ENCODE data around the gene SHKBP1. TPM values are rescaled to one million over a fixed set of nuclear protein-coding genes. Genes with fewer than 3 reads are reported as not detected.

Gene SHKBP1
- total and polyA plus RNA-seq, 9 of the 15 experiments (the other 6 are each of a cell fraction or from before 2014, with no cell fraction given): 1.2 to 58.1 (median 22.3) TPM

GRCh38 chr19:40567040-40567749 is 9.5 kb upstream of the SHKBP1 start:
- Histone ChIP-seq H3K27ac (ENCODE audit: extremely low read depth, low read depth, low read length) (no peak overlapping the region), H3K4me2 (ENCODE audit: insufficient read depth, low read length) (no peak overlapping the region), H4K20me1 (replicated peaks; ENCODE audit: control insufficient read depth, insufficient read depth, low read length) (no peaks in the 10 kb centered on the region), H3K9ac (ENCODE audit: insufficient read depth in 1 of 2, low read depth in 2 of 2, low read length in 2 of 2) (0 out of 4 replicates have a peak overlapping the region, but pooled peaks of 1 of the 2 experiments have one; percentile 55), H3K27me3 (ENCODE audit: control insufficient read depth in 2 of 2, insufficient read depth in 2 of 2, low read length in 2 of 2) (peaks cover 8 to 23% of the 10 kb centered on the region in 2 experiments; a peak in 4 of 5 replicates), H3K36me3 (ENCODE audit: control insufficient read depth, insufficient read depth, low read length) (no peaks in the 10 kb centered on the region), H3K79me2 (ENCODE audit: control insufficient read depth, insufficient read depth, low read length) (no peaks in the 10 kb centered on the region), H2AFZ (ENCODE audit: low read depth, low read length) (peak overlapping the region; percentile 21; the same call in 1 of the 2 replicates), H3K4me1 (replicated peaks in 1 of 2; ENCODE audit: control insufficient read depth in 2 of 2, insufficient read depth in 2 of 2, low read length in 2 of 2) (peaks cover 4 to 31% of the 10 kb centered on the region in 2 experiments), H3K4me3 (no peak overlapping the region; the same call in 1 of the 2 replicates), H3K9me1 (ENCODE audit: control insufficient read depth, insufficient read depth, low read length) (no peaks in the 10 kb centered on the region), H3K9me3 (replicated peaks; ENCODE audit: control insufficient read depth, insufficient read depth, low read depth, low read length) (no peaks in the 10 kb centered on the region)
- 21% methylated on average over 19 of the region's 20 CpGs for WGBS (ENCODE audit: insufficient coverage, low coverage, missing lambda C conversion rate)
- in situ Hi-C loops (cut with MboI) (no loop called here), intact Hi-C loops (cut with micrococcal nuclease) (no loop called here)
- no TSS peak for BruUV-seq (replicated peaks)
- TF ChIP-seq HNRNPL (IDR thresholded peaks at IDR 0.05; ENCODE audit: low read depth, low read length) (no peak), BHLHE40 (IDR thresholded peaks at IDR 0.05; ENCODE audit: low read length) (peak; percentile 56), ZZZ3 (IDR thresholded peaks at IDR 0.05) (no peak), NCOA1 (IDR thresholded peaks at IDR 0.05; ENCODE audit: low read depth) (no peak), ZFX (CRISPR knock-in tag; IDR thresholded peaks at IDR 0.05) (no peak), E4F1 (CRISPR knock-in tag; IDR thresholded peaks at IDR 0.05; ENCODE audit: borderline replicate concordance) (no peak), MBD1 (CRISPR knock-in tag; IDR thresholded peaks at IDR 0.05) (no peak), CREB1 (IDR thresholded peaks at IDR 0.05) (no peak), CREB1 (CRISPR knock-in tag; IDR thresholded peaks at IDR 0.05) (no peak), E2F6 (IDR thresholded peaks at IDR 0.05; ENCODE audit: borderline replicate concordance in 1 of 2, extremely low read depth in 1 of 2, insufficient read depth in 1 of 2, insufficient read length in 1 of 2, low read depth in 1 of 2, low read length in 1 of 2, poor library complexity in 1 of 2, severe bottlenecking in 1 of 2) (peak in 1 of 2 experiments; percentile 20), KLF6 (CRISPR knock-in tag; IDR thresholded peaks at IDR 0.05; ENCODE audit: borderline replicate concordance) (no peak), HDAC6 (IDR thresholded peaks at IDR 0.05; ENCODE audit: low read depth, low read length) (no peak)
- FAIRE-seq (no peak), DNase-seq (ENCODE audit: extremely low read depth in 1 of 4, low spot score in 3 of 4) (peak in 3 of 4 experiments; percentile 32 to 42 (median 35)), ATAC-seq (no peak)
- ChIA-PET POLR2A (interaction anchor here (0.6 to 1.8 kb wide), 6 partner anchors 11 to 79 kb away, joined by 3 to 7 read pairs (median 4); no protein-coding TSS in a partner anchor), CTCF (ENCODE audit: low intra/inter-chr PET ratio) (no interaction called here)

All from K562 (cell line).